NCI-H748 treated with DMSO at 0.1 percent for 48 hours (cell line): ENCODE results near the gene PARK7.
"Not testable (repeated sequence)": the region's sequence is repeated elsewhere in the genome, so short reads cannot be mapped to it uniquely, and the experiment has no call there.

ENCODE experiments used
- DNase-seq: peaks from one replicate; lab custom pipeline; 2025; lab: John Stamatoyannopoulos, UW

PARK7 gene

DNA sequence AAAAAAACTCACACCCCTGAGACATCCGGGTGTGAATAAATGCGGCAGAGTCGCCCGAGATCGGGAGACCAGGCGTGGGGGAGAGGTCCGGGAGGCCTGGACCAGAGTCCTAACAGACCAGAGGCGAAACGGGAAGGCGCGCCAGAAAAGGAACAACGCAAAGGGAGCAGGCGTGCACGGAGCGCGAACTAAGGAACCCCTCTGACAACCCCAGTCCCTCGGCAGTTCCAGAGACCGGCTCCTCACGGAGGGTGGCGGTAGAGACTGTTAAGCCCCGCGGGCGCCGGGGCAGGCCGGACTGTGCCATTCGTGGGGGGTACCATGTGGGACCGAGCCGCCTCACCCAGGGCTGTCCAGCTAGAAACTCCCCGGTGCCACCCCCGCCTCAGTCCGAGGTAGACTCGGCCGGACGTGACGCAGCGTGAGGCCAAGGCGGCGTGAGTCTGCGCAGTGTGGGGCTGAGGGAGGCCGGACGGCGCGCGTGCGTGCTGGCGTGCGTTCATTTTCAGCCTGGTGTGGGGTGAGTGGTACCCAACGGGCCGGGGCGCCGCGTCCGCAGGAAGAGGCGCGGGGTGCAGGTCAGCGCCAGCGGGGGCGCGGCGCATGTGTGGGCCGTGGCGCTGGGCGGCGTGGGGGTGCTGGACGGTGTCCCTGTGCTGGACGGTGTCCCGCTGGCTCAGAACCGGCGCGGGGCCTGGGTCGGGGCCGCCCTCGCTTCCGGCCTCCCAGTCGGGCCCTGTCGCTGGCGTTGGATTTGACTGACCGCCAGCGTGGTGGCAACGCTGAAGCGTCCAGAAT, at the start of gene PARK7:
Gene PARK7, plus strand, starts transcription at position 496 of the 798 bp plus-strand sequence. CDS start 1,075 bp downstream, outside the sequence.
- peak; percentile 93 for DNase-seq

DNA sequence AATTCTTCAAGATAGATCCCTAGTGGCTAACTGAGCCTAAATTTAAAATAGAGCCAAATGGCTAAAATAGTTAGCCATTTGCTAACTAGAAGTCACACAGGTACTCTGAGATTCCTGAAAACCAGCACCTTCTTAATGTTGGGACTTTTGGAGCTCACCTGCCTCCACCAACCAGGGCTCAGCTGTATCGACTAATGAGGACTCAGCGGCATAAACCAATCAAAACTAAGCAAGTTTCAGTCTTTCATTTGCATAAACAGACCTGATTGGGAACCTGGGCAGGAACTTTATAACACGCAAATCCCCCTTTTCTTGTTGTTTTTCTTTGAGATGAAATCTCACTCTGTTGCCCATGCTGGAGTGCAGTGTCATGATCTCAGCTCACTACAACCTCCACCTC, 49.4 kb upstream of the PARK7 start:
- DNase-seq = no peak

- no peak for DNase-seq
These were observed 48.6 kb upstream of the PARK7 start for GRCh38 chr1:7912743-7913557.

DNA sequence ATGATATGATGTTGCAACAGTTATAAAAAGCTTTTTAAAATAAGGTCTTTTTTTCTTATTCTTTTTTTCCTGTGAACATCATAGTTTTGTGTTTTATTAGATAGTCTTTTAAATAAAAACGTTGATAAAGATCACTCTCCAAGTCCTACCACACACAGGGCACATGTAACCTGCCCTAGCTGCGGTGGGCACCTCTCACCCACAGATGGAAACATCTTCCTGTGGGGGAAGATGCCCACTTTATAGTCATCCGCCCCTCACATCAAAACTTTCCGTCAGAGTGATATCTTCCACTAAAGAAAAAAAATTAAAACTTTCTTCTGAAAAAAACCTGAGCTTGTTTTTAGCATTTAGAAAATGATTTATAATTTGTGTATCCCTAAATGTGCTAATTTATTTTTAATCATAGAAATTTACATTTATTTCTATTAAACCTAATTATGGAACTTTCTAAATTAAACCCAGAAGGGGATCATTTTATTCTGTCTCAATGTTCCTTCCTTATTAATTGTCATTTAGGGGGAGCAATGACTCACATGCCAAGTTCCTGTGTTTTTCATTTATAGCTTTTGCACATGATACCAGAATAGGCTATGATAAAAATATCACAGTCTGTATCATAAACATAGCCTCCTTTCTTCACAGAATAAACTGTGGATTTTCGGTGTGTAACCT, 45.5 kb upstream of the PARK7 start:
- DNase-seq = no peak

DNA sequence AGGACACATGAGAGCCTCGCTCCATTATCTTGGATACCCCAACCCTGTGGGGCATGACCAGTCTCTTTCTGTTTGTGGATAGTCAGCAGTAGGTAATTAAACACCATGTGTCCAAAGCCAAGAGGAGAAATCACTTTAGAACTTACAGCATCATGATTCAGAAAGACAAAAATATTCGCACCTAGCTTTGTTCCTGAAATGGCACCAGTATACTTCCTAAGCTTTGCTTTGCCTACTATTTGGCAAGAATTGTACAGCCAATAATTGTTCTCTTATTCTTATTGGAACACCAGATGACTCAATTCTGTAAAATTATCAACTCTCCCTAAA, 45.0 kb upstream of the PARK7 start:
- DNase-seq = no peak

- DNase-seq = not testable (repeated sequence)
These were observed 43.5 kb upstream of the PARK7 start for GRCh38 chr1:7917971-7918370.

GRCh38 chr1:7919880-7920279, 41.6 kb upstream of the PARK7 start:
- no peak for DNase-seq

DNA sequence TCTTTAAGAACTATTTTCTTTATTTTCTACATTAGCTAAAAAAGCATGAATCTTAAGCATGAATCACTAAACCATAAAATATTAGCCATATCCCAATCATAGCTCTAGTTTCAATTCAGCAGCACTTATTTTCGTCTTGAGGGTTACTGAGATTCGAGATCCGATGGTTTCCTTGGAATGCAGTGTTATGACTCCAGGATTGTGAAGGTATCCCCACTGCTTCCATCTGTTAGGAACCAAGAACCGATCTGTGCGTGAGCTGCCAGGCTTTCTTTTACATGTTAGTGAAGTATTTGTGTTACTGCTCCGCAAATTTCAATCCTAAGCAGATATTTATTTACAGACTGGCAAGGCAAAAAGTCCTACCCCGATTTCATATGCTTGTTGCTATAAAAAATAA, 39.7 kb upstream of the PARK7 start:
- DNase-seq = no peak

- DNase-seq = no peak
These were observed 39.2 kb upstream of the PARK7 start for GRCh38 chr1:7922301-7922700.

GRCh38 chr1:7927061-7927460, 34.5 kb upstream of the PARK7 start:
- not testable (repeated sequence) for DNase-seq

DNA sequence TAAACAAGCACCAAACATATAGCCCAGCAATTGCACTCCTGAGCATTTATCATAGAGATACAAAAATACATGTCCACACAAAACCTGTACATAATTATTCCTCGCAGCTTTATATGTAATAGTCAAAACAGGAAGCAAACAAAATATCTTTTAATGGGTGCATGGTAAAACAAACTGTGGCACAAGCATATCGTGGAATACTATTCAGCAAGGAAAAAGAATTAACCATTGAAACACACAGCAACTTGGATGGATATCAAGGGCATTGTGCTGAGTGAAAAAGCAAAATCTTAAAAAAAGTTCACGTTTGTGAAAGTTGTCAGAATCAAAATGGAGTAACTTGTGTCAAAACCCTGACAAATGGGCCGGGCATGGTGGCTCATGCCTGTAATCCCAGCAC, 33.3 kb upstream of the PARK7 start:
- DNase-seq = no peak

GRCh38 chr1:7929637-7930036, 31.9 kb upstream of the PARK7 start:
- DNase-seq = no peak

GRCh38 chr1:7930645-7931445, 30.7 kb upstream of the PARK7 start:
- no peak for DNase-seq

- DNase-seq = no peak
These were observed 30.1 kb upstream of the PARK7 start for GRCh38 chr1:7931446-7931812.

- no peak for DNase-seq
These were observed 28.9 kb upstream of the PARK7 start for GRCh38 chr1:7932524-7933138.

- no peak for DNase-seq
These were observed 23.4 kb upstream of the PARK7 start for GRCh38 chr1:7938070-7938469.

DNA sequence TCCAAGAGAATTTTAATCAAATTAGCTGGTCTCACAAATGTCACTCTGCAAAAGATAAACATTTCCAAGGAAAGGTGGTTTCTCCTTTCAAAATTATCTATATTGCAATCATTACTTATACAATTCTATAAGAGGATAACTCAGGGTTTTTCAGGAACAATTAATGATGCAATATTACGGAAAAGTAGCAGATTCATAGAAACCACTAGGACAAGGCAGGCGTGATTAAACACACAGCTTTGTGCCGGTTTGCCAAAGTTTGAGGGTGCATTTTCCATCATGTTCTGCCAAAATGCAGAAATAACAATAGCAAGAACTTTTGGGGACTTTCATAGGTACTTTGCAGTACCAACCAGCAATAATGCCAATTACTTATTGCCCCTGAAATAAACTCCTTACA, 21.5 kb upstream of the PARK7 start:
- DNase-seq = no peak

DNA sequence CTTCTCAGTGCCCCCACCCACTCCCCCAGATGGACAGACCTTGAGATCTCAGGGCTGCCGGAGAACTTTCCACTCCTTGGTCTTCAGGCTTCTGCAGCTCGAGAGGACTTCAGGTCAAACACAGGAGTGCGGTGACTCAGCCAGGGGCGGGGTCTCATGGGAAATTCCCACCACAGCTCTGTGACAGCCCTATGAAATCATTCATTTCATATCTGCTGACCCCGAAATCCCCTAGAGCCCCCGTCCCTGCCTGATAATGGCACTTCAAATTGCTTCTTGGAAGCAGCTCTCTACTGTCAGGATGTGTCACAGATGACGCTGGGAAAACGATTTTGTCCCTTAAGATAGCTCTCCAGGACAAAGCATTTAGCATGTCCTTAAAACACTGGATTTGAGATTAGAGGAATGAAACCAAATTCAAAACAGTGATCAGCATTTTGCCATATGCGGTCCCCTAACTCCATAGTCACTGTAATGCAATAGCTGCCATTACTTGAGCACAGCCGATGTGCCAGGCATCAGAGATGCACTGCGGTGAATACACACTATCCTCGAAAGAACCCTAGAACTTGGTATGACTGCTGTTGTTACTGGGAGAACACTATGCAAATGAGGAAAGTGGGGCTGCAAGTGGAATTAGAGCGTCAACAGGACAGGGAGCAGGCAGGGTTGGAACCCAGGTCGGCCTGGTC, 20.6 kb upstream of the PARK7 start, which contains the start of gene TNFRSF9:
Gene TNFRSF9, minus strand, starts transcription at position 95 of the 692 bp plus-strand sequence. CDS start 845 bp downstream, outside the sequence.
- no peak for DNase-seq

GRCh38 chr1:7941437-7941793, 20.1 kb upstream of the PARK7 start:
- no peak for DNase-seq

DNA sequence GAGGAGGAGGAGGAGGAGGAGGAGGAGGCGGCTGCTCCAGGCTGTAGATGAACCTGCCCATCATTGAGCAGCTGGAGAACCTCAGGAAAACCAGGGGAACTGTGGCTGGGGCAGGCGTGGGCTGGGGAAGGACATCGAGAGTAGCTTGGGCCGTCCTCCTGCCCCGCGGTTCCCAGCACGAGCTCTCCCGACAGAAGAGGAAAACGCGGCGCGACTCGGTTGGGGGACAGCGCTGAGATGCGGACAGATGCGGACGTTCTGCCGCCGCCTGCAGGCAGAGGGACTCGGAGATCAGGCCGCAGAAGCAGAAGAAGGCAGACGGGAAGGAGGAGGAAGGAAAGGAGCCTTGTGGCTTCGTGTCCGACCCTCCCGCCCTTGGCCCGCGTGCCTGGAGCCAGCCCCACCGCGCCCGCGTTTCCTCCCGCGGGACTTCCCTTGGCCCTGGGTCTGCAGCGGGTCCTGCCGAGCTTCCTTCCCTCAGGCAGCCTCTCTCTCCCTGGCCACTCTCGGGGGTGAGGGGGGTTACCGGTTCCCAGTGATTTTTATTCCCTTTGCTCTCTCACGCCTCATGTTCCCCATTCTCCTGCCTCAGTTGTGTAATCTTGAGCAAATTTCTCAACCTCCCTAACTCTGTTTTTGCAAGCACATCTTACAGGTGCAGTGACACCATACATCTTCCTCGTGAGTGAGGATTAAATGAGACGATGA, 19.1 kb upstream of the PARK7 start:
- DNase-seq = no peak
